ENCODE data around the gene DUT. TPM values are rescaled to one million over a fixed set of nuclear protein-coding genes. Genes with fewer than 3 reads are reported as not detected.
"Not testable (repeated sequence)": the region's sequence is repeated elsewhere in the genome, so short reads cannot be mapped to it uniquely, and the experiment has no call there.

DUT gene
- total RNA-seq, 1 donor from 2014 or later: 150 TPM

GRCh38 chr15:48315041-48315440 lies 16.2 kb upstream of the DUT start:
- no peak overlapping the region for H3K27ac ChIP-seq
- TF ChIP-seq CTCF (IDR thresholded peaks at IDR 0.05): no peak
- H3K36me3 ChIP-seq: no peaks in the 10 kb centered on the region
- no peaks in the 10 kb centered on the region for H3K9me3 ChIP-seq
- H3K4me3 ChIP-seq: no peak overlapping the region
- no peak for DNase-seq (ENCODE audit: low spot score in 2 of 2)
- no peaks in the 10 kb centered on the region for H3K27me3 ChIP-seq
- no peaks in the 10 kb centered on the region for H3K4me1 ChIP-seq
- intact Hi-C loops (cut with DNase I): no loop called here

DNA sequence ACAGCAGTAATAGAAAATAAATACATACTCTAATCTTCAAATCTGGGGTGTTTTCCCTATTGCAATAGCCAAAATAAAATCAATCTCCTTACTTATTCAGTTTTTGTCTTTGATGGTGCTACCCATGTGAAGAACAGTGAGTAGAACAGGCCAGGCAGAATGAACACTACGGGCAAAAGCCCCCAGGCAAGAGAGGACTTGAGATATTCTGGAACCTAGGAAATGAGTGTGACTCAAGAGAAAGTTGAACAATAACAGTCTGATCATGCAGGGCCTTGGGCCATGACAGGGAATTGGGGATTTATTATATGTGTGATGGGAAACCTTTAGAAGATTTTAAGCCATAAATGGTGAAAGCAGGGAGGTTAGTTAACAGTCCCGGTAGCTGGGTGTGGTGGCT lies 14.0 kb upstream of the DUT start:
- Histone ChIP-seq H3K27me3 (no peaks in the 10 kb centered on the region), H3K9me3 (no peaks in the 10 kb centered on the region), H3K27ac (no peak overlapping the region), H3K36me3 (no peaks in the 10 kb centered on the region), H3K4me1 (no peaks in the 10 kb centered on the region), H3K4me3 (no peak overlapping the region)
- intact Hi-C loops (cut with DNase I): no loop called here
- DNase-seq (ENCODE audit: low spot score in 2 of 2): no peak
- no peak for TF ChIP-seq CTCF (IDR thresholded peaks at IDR 0.05)

GRCh38 chr15:48318131-48318530 lies 13.1 kb upstream of the DUT start:
- no peak for TF ChIP-seq CTCF (IDR thresholded peaks at IDR 0.05)
- intact Hi-C loops (cut with DNase I): no loop called here
- Histone ChIP-seq H3K36me3 (no peaks in the 10 kb centered on the region), H3K4me3 (no peak overlapping the region), H3K4me1 (no peaks in the 10 kb centered on the region), H3K9me3 (no peaks in the 10 kb centered on the region), H3K27me3 (no peaks in the 10 kb centered on the region), H3K27ac (no peak overlapping the region)
- DNase-seq (ENCODE audit: low spot score in 2 of 2): no peak

DNA sequence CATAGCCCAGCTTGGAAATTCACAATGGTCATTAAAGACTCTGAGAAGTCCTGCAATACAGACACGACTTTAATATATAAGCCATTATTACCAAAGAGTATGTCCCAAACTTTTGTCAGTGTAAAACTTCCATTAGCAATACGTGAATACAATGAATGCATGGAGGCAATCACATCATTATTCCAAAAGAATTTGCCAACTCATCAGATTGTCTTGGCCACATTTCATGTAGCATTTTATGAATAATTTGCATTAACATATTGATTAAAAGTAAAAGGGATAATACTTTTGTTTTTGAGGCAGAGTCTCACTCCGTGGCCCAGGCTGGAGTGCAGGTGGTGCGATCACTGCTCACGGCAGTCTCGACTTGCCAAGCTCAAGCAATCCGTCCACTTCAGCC lies 7.9 kb upstream of the DUT start:
- intact Hi-C loops (cut with DNase I): no loop called here
- Histone ChIP-seq H3K27ac (no peak overlapping the region), H3K27me3 (no peaks in the 10 kb centered on the region), H3K9me3 (no peaks in the 10 kb centered on the region), H3K4me3 (no peak overlapping the region), H3K36me3 (no peaks in the 10 kb centered on the region), H3K4me1 (no peaks in the 10 kb centered on the region)
- no peak for DNase-seq (ENCODE audit: low spot score in 2 of 2)
- no peak for TF ChIP-seq CTCF (IDR thresholded peaks at IDR 0.05)

GRCh38 chr15:48324949-48325348 lies 6.3 kb upstream of the DUT start:
- H3K4me3 ChIP-seq: no peak overlapping the region
- H3K4me1 ChIP-seq: no peaks in the 10 kb centered on the region
- DNase-seq (ENCODE audit: low spot score in 2 of 2): no peak
- H3K36me3 ChIP-seq: no peaks in the 10 kb centered on the region
- no peaks in the 10 kb centered on the region for H3K9me3 ChIP-seq
- H3K27ac ChIP-seq: no peak overlapping the region
- no peaks in the 10 kb centered on the region for H3K27me3 ChIP-seq
- intact Hi-C loops (cut with DNase I): no loop called here
- no peak for TF ChIP-seq CTCF (IDR thresholded peaks at IDR 0.05)

DNA sequence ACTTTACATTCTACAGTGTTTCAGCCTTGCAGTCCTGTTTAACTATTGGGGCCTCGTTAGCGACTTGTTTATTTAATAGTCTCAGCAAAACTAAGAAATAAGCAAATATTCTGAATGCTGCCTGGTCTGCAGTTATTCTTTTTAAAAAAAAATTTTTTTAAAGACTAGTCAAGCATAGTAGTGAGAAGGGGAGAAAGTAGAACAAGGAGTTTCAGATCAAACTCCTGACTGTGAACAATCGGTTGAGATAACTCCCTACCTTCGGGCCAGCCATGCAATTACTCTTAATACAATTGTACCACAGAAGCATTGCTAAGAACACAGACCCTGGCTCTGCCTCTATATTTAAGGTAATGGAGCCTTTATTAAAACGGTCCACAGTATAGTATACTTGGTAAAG lies 5.8 kb upstream of the DUT start:
- Histone ChIP-seq H3K9me3 (no peaks in the 10 kb centered on the region), H3K4me3 (no peak overlapping the region), H3K27me3 (no peaks in the 10 kb centered on the region), H3K36me3 (no peaks in the 10 kb centered on the region), H3K4me1 (peaks cover 0 to 4% of the 10 kb centered on the region in 2 donors), H3K27ac (no peak overlapping the region)
- DNase-seq (ENCODE audit: low spot score in 2 of 2): no peak
- no peak for TF ChIP-seq CTCF (IDR thresholded peaks at IDR 0.05)
- intact Hi-C loops (cut with DNase I): no loop called here

- H3K4me1 ChIP-seq; H3K4me3 ChIP-seq; H3K27me3 ChIP-seq; H3K27ac ChIP-seq; DNase-seq (ENCODE audit: low spot score in 2 of 2); intact Hi-C loops (cut with DNase I); H3K9me3 ChIP-seq; H3K36me3 ChIP-seq: not testable (repeated sequence)
Observed at GRCh38 chr15:48326180-48326579, 5.0 kb upstream of the DUT start.
